HepG2 (cell line): ENCODE measurements around the gene GYG1.

Experiments used
- ELF4 ChIP-seq: sonication (generic); formaldehyde crosslinking; IDR thresholded peaks from 2 replicates; pipeline ENCODE4 v1.5.0; 2020; ENCODE audit warnings: missing genetic modification reagents, mild to moderate bottlenecking, moderate library complexity, borderline replicate concordance
- HDAC6 ChIP-seq: fragments of 200-600 bp; sonication (generic); IDR thresholded peaks from 2 replicates; pipeline ENCODE4 v1.7.0; 2017; ENCODE audit warnings: mild to moderate bottlenecking, antibody characterized with exemption, low read length, low read depth
- JUN ChIP-seq: sonication (generic); formaldehyde crosslinking; IDR thresholded peaks from 2 replicates; pipeline ENCODE4 v1.4.0; 2020; ENCODE audit warnings: mild to moderate bottlenecking, missing genetic modification reagents
- JUNB ChIP-seq: sonication (generic); formaldehyde crosslinking; IDR thresholded peaks from 2 replicates; pipeline ENCODE4 v1.8.0; 2022; ENCODE audit warnings: missing genetic modification reagents, mild to moderate bottlenecking, borderline replicate concordance
- SMAD1 ChIP-seq: sonication (generic); formaldehyde crosslinking; IDR thresholded peaks from 2 replicates; pipeline ENCODE4 v1.4.0; 2020; ENCODE audit warnings: missing genetic modification reagents, low read depth, mild to moderate bottlenecking, borderline replicate concordance
- ZMYM4 ChIP-seq: sonication (generic); formaldehyde crosslinking; IDR thresholded peaks from 2 replicates; pipeline ENCODE4 v1.8.1; 2023; ENCODE audit warnings: mild to moderate bottlenecking, missing genetic modification reagents
- ZNF24 ChIP-seq: fragments of 450-650 bp; IDR thresholded peaks from 2 replicates; pipeline ENCODE4 v1.6.1; 2017; ENCODE audit warnings: antibody characterized with exemption, mild to moderate bottlenecking
- ZNF33B ChIP-seq: sonication (generic); formaldehyde crosslinking; IDR thresholded peaks from 2 replicates; pipeline ENCODE4 v1.5.1; 2020; ENCODE audit warnings: mild to moderate bottlenecking, missing genetic modification reagents
- ZNF639 ChIP-seq: conservative IDR thresholded peaks from 2 replicates; pipeline ENCODE4 v1.6.1; 2018; ENCODE audit warnings: missing genetic modification reagents
- ZSCAN22 ChIP-seq: sonication (generic); formaldehyde crosslinking; IDR thresholded peaks from 2 replicates; pipeline ENCODE4 v1.4.0; 2020; ENCODE audit warnings: mild to moderate bottlenecking, missing genetic modification reagents
- TF ChIP-seq, protein P1 (sequence below): IDR thresholded peaks from 2 replicates; pipeline ENCODE4 v1.6.1; 2012; ENCODE audit warnings: inconsistent platforms
- TF ChIP-seq, protein P2 (sequence below), 2 experiments: fragments of 450-650 bp in 1 of 2; sonication (generic) in 1 of 2; formaldehyde crosslinking in 1 of 2; IDR thresholded peaks; 2 replicates each; pipeline versions ENCODE4 v1.6.1 to v1.8.0; 2016 to 2022; ENCODE audit warnings: antibody characterized with exemption in 1 of 2, mild to moderate bottlenecking in 1 of 2, missing genetic modification reagents in 1 of 2

GRCh38 chr3:148971401-148972163 lies 19.8 kb upstream of the GYG1 start:
- TF ChIP-seq, protein P1, sequence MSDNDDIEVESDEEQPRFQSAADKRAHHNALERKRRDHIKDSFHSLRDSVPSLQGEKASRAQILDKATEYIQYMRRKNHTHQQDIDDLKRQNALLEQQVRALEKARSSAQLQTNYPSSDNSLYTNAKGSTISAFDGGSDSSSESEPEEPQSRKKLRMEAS, result no peak
- no peak for TF ChIP-seq ELF4
- TF ChIP-seq JUNB, result no peak
- TF ChIP-seq SMAD1 (CRISPR knock-in tag), result no peak
- TF ChIP-seq ZNF24, result no peak
- TF ChIP-seq, protein P2, sequence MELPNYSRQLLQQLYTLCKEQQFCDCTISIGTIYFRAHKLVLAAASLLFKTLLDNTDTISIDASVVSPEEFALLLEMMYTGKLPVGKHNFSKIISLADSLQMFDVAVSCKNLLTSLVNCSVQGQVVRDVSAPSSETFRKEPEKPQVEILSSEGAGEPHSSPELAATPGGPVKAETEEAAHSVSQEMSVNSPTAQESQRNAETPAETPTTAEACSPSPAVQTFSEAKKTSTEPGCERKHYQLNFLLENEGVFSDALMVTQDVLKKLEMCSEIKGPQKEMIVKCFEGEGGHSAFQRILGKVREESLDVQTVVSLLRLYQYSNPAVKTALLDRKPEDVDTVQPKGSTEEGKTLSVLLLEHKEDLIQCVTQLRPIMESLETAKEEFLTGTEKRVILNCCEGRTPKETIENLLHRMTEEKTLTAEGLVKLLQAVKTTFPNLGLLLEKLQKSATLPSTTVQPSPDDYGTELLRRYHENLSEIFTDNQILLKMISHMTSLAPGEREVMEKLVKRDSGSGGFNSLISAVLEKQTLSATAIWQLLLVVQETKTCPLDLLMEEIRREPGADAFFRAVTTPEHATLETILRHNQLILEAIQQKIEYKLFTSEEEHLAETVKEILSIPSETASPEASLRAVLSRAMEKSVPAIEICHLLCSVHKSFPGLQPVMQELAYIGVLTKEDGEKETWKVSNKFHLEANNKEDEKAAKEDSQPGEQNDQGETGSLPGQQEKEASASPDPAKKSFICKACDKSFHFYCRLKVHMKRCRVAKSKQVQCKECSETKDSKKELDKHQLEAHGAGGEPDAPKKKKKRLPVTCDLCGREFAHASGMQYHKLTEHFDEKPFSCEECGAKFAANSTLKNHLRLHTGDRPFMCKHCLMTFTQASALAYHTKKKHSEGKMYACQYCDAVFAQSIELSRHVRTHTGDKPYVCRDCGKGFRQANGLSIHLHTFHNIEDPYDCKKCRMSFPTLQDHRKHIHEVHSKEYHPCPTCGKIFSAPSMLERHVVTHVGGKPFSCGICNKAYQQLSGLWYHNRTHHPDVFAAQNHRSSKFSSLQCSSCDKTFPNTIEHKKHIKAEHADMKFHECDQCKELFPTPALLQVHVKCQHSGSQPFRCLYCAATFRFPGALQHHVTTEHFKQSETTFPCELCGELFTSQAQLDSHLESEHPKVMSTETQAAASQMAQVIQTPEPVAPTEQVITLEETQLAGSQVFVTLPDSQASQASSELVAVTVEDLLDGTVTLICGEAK (IDR thresholded peaks at IDR 0.05), result no peak
- TF ChIP-seq, protein P2 (CRISPR knock-in tag; IDR thresholded peaks at IDR 0.05), result no peak
- TF ChIP-seq JUN (CRISPR knock-in tag), result no peak
- TF ChIP-seq ZNF33B (CRISPR knock-in tag), result no peak
- no peak for TF ChIP-seq ZNF639
- no peak for TF ChIP-seq ZMYM4
- TF ChIP-seq HDAC6, result no peak
- no peak for TF ChIP-seq ZSCAN22 (CRISPR knock-in tag)
